Fibroblast of gingiva (primary cell): ENCODE results near the gene PGBD1.
A peak's percentile ranks its signal among the peaks of the same experiment; 100 is the strongest.
"Not testable (repeated sequence)": the region's sequence is repeated elsewhere in the genome, so short reads cannot be mapped to it uniquely, and the experiment has no call there.

Source experiments
- DNase-seq: peaks from one replicate; pipeline ENCODE4 v3.0.0-alpha.2; 2011; ENCODE audit warnings: low read depth

The PGBD1 gene

DNA sequence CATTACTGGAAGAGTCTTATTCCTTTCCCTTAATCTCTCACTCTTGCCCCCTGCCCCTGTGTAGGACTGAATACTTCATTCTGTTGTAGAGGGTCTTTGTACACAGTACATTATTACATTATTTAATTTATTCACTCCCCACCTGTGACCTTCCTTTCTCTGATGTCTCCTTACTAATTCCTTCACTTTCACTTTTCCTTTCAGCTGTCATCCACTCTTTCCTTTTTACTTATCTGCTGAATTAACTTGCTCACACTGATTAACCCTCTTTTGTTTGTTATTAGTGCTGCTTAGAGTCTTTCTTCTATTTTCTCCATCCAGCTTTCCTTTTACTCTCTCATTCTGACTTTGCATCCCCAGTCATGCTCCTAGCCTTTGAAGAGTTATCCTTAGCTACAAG lies 6.5 kb upstream of the PGBD1 start:
- no peak for DNase-seq

DNA sequence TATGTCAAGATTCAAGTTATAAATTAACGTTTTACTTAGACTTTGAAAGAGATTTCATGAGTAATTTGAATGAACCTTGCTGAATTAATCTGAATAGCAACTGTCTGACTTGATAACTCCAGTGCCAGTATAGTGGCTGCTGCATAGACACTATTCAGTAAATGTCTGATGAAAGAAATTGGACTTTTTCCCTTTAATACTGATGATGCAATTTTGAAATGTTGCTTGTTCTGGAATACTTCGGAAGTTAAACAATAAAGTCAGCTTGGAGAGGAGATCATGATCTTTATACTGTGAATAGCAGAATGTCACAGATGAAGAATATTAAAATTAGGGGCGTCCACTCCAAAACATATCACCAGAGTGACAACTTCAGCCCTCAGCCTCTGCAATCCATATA lies 3.6 kb upstream of the PGBD1 start:
- DNase-seq = peak; percentile 11

- no peak for DNase-seq
Observed at GRCh38 chr6:28280595-28281287, 631 bp upstream of the PGBD1 start.

DNA sequence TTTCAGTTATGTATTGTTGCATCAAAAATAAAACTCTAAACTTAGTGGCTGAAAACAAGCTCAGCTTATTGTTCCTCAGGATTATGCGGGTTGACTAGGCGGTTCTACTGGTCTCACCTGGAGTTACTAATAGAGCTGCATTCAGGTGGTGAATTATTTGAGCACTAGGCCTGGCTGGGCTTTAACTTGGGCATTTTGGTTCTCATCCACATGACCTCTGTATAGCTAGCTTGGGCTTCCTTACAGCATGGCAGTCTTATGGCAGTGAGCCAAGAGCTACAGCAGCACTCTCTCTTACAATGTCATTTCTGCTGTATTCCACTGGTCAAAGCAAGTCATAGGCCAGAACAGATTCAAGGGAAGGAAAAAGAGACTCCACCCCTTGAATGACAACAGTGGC lies 1.6 kb downstream of the PGBD1 start:
- DNase-seq = no peak

DNA sequence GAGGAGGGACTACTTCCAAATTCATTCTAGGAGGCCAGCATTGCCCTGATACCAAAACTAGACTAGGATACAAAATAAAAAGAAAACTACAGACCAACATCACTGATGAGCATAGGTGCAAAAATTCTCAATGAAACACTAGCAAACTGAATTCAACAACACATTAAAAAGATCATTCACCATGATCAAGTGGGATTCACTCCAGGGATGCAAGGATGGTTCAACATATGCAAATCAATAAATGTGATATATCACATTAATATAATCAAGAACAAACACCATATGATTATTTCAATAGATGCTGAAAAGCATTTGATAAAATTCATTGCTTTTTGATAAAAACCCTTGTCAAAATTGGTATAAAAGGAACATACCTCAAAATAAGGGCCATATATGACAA lies 10.2 kb downstream of the PGBD1 start:
- no peak for DNase-seq

GRCh38 chr6:28295326-28295725 lies 14.0 kb downstream of the PGBD1 start:
- DNase-seq = no peak

GRCh38 chr6:28296520-28297060 lies 15.2 kb downstream of the PGBD1 start:
- no peak for DNase-seq

- DNase-seq = no peak
Observed at GRCh38 chr6:28303570-28303969, 22.2 kb downstream of the PGBD1 start.

GRCh38 chr6:28306363-28306762 lies 25.0 kb downstream of the PGBD1 start:
- DNase-seq = not testable (repeated sequence)

GRCh38 chr6:28311139-28311823 lies 29.9 kb downstream of the PGBD1 start:
- DNase-seq = no peak

DNA sequence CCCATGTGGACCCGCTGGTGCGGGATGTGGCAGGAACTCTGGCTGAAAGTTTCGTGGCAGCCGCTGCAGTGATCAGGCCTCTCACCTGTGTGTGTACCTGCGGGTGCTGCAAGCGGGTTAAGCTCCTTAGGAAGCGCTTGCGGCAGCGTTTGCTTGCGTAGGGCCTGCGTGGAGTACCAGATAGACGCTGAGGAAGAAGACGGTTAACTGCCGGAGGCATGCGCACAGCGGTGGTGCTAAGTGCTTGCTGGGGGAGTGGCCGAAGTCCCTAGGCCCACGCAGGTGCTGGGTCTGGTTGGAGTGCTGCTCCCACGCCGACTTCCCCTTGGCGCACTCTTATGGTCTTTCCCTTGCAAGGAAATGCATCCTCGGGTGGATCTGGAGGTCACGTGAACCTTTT lies 31.6 kb downstream of the PGBD1 start:
- DNase-seq = no peak

- no peak for DNase-seq
Observed at GRCh38 chr6:28315628-28316027, 34.3 kb downstream of the PGBD1 start.

GRCh38 chr6:28317866-28318265 lies 36.5 kb downstream of the PGBD1 start:
- DNase-seq = not testable (repeated sequence)

GRCh38 chr6:28322661-28323060 lies 41.3 kb downstream of the PGBD1 start:
- no peak for DNase-seq

DNA sequence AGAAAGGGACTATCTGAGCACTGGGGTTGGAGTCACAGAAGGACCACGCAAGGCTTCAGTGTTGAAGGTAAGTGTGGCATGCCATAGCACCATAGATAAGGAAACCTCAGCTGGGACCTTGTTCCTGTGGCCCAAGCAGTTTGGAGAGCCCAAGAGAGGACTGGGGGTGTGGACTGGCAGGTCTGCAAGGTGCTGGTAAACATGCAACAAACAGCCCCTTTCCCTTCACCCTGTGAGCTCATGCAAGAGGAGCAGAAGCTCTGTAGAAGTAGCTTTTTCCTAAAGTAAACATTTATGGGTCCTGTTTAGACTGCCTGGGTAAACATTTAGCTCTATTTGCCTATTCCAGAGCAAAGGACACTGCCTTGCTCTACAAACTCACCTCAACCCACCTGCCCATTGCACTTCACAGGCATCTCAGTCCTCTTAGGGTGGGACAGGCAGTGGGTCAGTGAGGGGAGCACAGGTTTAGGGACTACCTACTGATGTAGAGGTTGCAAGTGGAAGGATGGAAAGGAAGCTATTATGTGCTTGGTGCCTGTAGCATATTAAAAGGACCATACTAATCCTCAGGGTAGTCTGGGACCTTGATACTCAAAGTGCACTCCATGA lies 42.5 kb downstream of the PGBD1 start:
- DNase-seq = no peak

DNA sequence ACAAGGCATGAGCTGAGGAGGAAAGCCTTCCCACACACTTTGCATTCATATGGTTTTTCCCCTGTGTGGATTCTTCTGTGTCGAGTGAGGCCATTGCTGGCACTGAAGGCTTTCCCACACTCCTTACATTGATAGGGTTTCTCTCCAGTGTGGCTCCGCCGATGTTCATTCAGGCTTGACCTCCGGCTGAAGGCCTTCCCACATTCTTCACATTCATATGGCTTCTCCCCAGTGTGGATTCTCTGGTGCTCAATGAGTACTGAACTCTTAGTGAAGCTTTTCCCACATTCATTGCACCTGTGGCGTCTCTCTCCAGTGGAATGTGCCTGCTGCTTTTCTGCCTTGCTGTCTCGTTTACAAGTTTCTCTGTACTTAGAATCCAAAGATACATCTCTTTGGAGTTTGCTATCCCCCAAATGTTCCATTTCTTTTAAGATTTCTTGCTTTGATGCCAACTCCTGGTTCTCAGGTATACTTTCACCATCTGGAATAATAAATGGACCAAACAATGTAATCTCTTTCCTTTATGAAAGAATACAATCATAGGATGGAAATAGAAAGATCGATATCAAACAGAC lies 45.1 kb downstream of the PGBD1 start:
- DNase-seq = no peak

- no peak for DNase-seq
Observed at GRCh38 chr6:28330041-28330440, 48.7 kb downstream of the PGBD1 start.

DNA sequence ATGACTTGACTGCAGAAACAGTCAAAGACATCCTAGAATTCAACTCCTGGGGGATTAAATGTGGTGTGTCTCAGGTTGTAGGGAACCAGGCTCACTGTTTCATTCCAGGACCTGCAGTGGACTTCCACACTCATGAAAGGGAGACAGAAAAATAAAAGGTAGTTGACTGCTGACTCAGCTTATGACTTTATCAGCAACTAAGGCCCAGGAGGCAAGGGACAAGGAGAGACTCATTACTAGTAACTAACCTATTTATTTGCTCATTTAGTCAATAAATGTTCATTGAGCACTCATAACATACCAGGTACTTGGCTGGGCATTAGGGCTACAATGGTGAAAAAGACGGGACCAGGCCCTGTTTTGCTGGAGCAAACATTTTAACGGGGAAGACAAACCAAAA lies 51.7 kb downstream of the PGBD1 start:
- no peak for DNase-seq

DNA sequence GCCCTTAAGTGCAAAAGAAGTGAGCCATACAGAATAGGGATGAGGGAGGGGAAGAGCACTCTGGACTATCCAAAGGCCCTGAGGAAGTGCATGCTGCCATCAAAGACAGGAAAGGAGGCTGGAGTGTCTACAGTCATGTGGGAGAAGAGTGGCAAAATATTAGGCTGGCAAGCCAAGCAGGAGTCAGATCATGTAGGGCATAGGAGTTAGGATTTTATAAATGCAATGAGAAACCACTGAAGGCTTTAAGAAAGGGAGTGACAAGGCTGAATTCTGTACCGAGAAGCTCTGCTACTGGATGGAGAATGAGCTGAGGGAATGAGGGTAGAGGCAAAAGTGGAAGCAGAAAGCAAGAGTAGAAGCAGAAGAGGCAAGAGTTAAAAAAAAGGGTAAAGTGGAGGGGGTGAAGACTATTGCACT lies 52.2 kb downstream of the PGBD1 start:
- no peak for DNase-seq

GRCh38 chr6:28334286-28335039 lies 53.1 kb downstream of the PGBD1 start:
- DNase-seq = no peak

GRCh38 chr6:28335040-28335563 lies 53.7 kb downstream of the PGBD1 start:
- no peak for DNase-seq
